HUES48 (cell line): ENCODE data around the gene SNX1.

ENCODE experiments used
- H3K27ac ChIP-seq: one replicate; pipeline ENCODE4 v1.7.0; 2013; ENCODE audit warnings: low read depth, low read length, inconsistent platforms
- H3K27me3 ChIP-seq: 2 replicates; pipeline ENCODE4 v1.6.1; 2013; ENCODE audit warnings: mild to moderate bottlenecking, low read length; ENCODE audit not compliant: control insufficient read depth, insufficient read depth
- H3K36me3 ChIP-seq: 2 replicates; pipeline ENCODE4 v1.6.1; 2013; ENCODE audit warnings: low read length; ENCODE audit not compliant: control insufficient read depth, insufficient read depth
- H3K4me1 ChIP-seq: 2 replicates; pipeline ENCODE4 v1.6.1; 2013; ENCODE audit warnings: mild to moderate bottlenecking, low read length; ENCODE audit not compliant: control insufficient read depth, insufficient read depth
- H3K4me3 ChIP-seq: 2 replicates; pipeline ENCODE4 v1.5.1; 2013; ENCODE audit warnings: mild to moderate bottlenecking, low read depth, low read length
- H3K9ac ChIP-seq: 2 replicates; pipeline ENCODE4 v1.6.1; 2013; ENCODE audit warnings: mild to moderate bottlenecking, low read depth, low read length, moderate library complexity
- H3K9me3 ChIP-seq: 2 replicates; pipeline ENCODE4 v1.6.1; 2013; ENCODE audit warnings: low read length; ENCODE audit not compliant: control insufficient read depth, insufficient read depth

Gene SNX1

GRCh38 chr15:64122444-64122843 is 26.7 kb downstream of the SNX1 start:
- Histone ChIP-seq H3K27ac (no peak overlapping the region), H3K4me1 (no peaks in the 10 kb centered on the region), H3K9ac (no peak overlapping the region), H3K36me3 (peaks cover 66% of the 10 kb centered on the region), H3K27me3 (no peaks in the 10 kb centered on the region), H3K4me3 (no peak overlapping the region), H3K9me3 (no peaks in the 10 kb centered on the region)

DNA sequence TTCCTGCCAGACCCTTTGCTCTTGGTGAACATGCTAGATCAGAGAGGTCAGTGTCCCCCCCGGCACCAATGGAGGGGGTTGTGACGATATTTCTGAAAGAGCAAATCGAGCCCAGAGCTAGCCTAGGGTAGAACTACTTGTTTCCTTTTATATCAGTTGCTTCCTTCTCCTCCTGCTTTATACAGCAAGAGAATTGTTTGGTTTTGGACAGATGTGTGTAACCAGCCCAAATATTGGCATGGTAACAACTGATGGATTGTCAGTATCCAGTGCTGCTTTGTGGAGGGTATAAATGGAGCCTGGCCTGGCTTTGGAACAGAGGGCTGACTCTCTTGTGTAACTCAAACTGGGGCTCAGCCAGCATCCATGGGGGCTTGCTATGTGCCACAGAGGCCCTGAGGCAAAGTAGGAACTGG is 27.2 kb downstream of the SNX1 start:
- H3K4me1 ChIP-seq: no peaks in the 10 kb centered on the region
- no peaks in the 10 kb centered on the region for H3K9me3 ChIP-seq
- H3K27me3 ChIP-seq: no peaks in the 10 kb centered on the region
- no peak overlapping the region for H3K4me3 ChIP-seq
- H3K9ac ChIP-seq: no peak overlapping the region
- no peak overlapping the region for H3K27ac ChIP-seq
- peaks cover 68% of the 10 kb centered on the region for H3K36me3 ChIP-seq

- peaks cover 71% of the 10 kb centered on the region for H3K36me3 ChIP-seq
Observed at GRCh38 chr15:64125978-64126377, 30.2 kb downstream of the SNX1 start.

GRCh38 chr15:64127521-64128270 is 31.9 kb downstream of the SNX1 start:
- Histone ChIP-seq H3K4me1 (no peaks in the 10 kb centered on the region), H3K36me3 (peaks cover 73% of the 10 kb centered on the region)

More at GRCh38 chr15:64125978-64126377, 30.2 kb downstream of the SNX1 start:
- H3K27me3 ChIP-seq: no peaks in the 10 kb centered on the region
- H3K9ac ChIP-seq: no peak overlapping the region
- no peaks in the 10 kb centered on the region for H3K4me1 ChIP-seq
- no peaks in the 10 kb centered on the region for H3K9me3 ChIP-seq
- H3K4me3 ChIP-seq: no peak overlapping the region
- H3K27ac ChIP-seq: no peak overlapping the region

GRCh38 chr15:64130159-64130558 is 34.4 kb downstream of the SNX1 start:
- Histone ChIP-seq H3K9me3 (no peaks in the 10 kb centered on the region), H3K27me3 (no peaks in the 10 kb centered on the region), H3K36me3 (peaks cover 74% of the 10 kb centered on the region), H3K4me3 (no peak overlapping the region), H3K4me1 (no peaks in the 10 kb centered on the region), H3K9ac (no peak overlapping the region), H3K27ac (no peak overlapping the region)

More at GRCh38 chr15:64127521-64128270, 31.9 kb downstream of the SNX1 start:
- H3K4me3 ChIP-seq: no peak overlapping the region
- H3K27ac ChIP-seq: no peak overlapping the region
- H3K9me3 ChIP-seq: no peaks in the 10 kb centered on the region
- H3K9ac ChIP-seq: no peak overlapping the region
- no peaks in the 10 kb centered on the region for H3K27me3 ChIP-seq

DNA sequence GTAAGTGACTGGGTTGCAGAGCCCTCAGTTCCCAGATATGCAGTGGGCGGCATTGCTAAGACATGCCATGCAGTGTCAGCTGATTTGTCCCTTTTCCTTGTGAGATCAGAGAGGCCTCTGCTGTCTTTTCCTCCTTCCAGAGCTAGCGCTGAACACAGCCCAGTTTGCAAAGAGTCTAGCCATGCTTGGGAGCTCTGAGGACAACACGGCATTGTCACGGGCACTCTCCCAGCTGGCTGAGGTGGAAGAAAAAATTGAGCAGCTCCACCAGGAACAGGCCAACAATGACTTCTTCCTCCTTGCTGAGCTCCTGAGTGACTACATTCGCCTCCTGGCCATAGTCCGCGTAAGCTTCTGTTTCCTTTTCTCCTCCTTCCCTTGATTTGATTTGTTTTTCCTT is 35.8 kb downstream of the SNX1 start:
- Histone ChIP-seq H3K9ac (no peak overlapping the region), H3K27ac (no peak overlapping the region)

GRCh38 chr15:64132217-64132616 is 36.4 kb downstream of the SNX1 start:
- Histone ChIP-seq H3K36me3 (peaks cover 83% of the 10 kb centered on the region), H3K27ac (no peak overlapping the region), H3K9me3 (no peaks in the 10 kb centered on the region), H3K4me3 (no peak overlapping the region), H3K9ac (no peak overlapping the region), H3K4me1 (no peaks in the 10 kb centered on the region), H3K27me3 (no peaks in the 10 kb centered on the region)

More for the DNA sequence above, 35.8 kb downstream of the SNX1 start:
- Histone ChIP-seq H3K9me3 (no peaks in the 10 kb centered on the region), H3K4me3 (no peak overlapping the region), H3K27me3 (no peaks in the 10 kb centered on the region), H3K4me1 (no peaks in the 10 kb centered on the region), H3K36me3 (peaks cover 83% of the 10 kb centered on the region)

GRCh38 chr15:64133623-64134344 is 38.0 kb downstream of the SNX1 start:
- Histone ChIP-seq H3K9me3 (no peaks in the 10 kb centered on the region), H3K9ac (0 out of 2 replicates have a peak overlapping the region, but pooled peaks have one; percentile 14), H3K27me3 (no peaks in the 10 kb centered on the region), H3K4me1 (no peaks in the 10 kb centered on the region), H3K4me3 (no peak overlapping the region), H3K27ac (no peak overlapping the region), H3K36me3 (peaks cover 78% of the 10 kb centered on the region)

DNA sequence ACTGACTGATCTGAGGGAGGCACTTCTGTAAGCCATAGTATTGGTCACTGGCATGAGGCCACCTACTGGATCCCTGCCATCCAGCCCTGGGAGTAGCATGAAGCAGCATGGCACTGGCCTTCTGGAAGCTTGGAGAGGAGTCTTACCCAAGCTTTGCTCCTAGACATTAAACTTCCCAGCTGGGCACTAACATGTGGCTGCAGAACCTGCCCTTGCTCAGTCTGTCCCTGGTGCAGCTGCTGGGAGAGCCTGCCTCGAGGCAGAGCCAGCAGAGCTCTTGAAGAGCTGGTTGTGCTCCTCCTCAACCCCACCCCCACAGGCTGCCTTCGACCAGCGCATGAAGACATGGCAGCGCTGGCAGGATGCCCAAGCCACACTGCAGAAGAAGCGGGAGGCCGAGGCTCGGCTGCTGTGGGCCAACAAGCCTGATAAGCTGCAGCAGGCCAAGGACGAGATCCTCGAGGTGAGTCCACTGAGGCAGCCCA is 38.6 kb downstream of the SNX1 start:
- Histone ChIP-seq H3K9ac (no peak overlapping the region), H3K4me3 (no peak overlapping the region), H3K9me3 (no peaks in the 10 kb centered on the region), H3K4me1 (no peaks in the 10 kb centered on the region), H3K27me3 (no peaks in the 10 kb centered on the region), H3K27ac (no peak overlapping the region), H3K36me3 (peaks cover 77% of the 10 kb centered on the region)

GRCh38 chr15:64136347-64136746 is 40.6 kb downstream of the SNX1 start:
- Histone ChIP-seq H3K9me3 (no peaks in the 10 kb centered on the region), H3K27ac (no peak overlapping the region), H3K27me3 (no peaks in the 10 kb centered on the region), H3K9ac (no peak overlapping the region), H3K4me3 (no peak overlapping the region), H3K4me1 (no peaks in the 10 kb centered on the region), H3K36me3 (peaks cover 59% of the 10 kb centered on the region)

- Histone ChIP-seq H3K9ac (no peak overlapping the region), H3K36me3 (peaks cover 49% of the 10 kb centered on the region), H3K27me3 (no peaks in the 10 kb centered on the region), H3K4me3 (no peak overlapping the region), H3K4me1 (no peaks in the 10 kb centered on the region), H3K9me3 (no peaks in the 10 kb centered on the region), H3K27ac (no peak overlapping the region)
Observed at GRCh38 chr15:64137226-64137833, 41.5 kb downstream of the SNX1 start.
